AG08395 (cell line): Measurements from ENCODE around the gene JAG1.
"Not testable (repeated sequence)": the region's sequence is repeated elsewhere in the genome, so short reads cannot be mapped to it uniquely, and the experiment has no call there.

Experiments
- DNase-seq: peaks from one replicate; pipeline ENCODE4 v3.0.0; 2012; ENCODE audit warnings: mixed read lengths, low spot score

JAG1 gene

GRCh38 chr20:10637031-10637559, 36.7 kb downstream of the JAG1 start:
- DNase-seq, result no peak

- DNase-seq, result no peak
Measured at GRCh38 chr20:10636326-10636818, 37.4 kb downstream of the JAG1 start.

- DNase-seq, result no peak
Measured at GRCh38 chr20:10635476-10636208, 38.2 kb downstream of the JAG1 start.

GRCh38 chr20:10634683-10635411, 39.0 kb downstream of the JAG1 start:
- peak; percentile 43 for DNase-seq

GRCh38 chr20:10634211-10634610, 39.6 kb downstream of the JAG1 start:
- DNase-seq, result no peak

GRCh38 chr20:10633718-10634117, 40.1 kb downstream of the JAG1 start:
- DNase-seq, result no peak

GRCh38 chr20:10632721-10633509, 40.9 kb downstream of the JAG1 start:
- no peak for DNase-seq

GRCh38 chr20:10631126-10631525, 42.7 kb downstream of the JAG1 start:
- no peak for DNase-seq

GRCh38 chr20:10629946-10630650, 43.7 kb downstream of the JAG1 start:
- DNase-seq, result no peak

GRCh38 chr20:10626896-10627295, 46.9 kb downstream of the JAG1 start:
- DNase-seq, result no peak

- no peak for DNase-seq
Measured at GRCh38 chr20:10625641-10626040, 48.2 kb downstream of the JAG1 start.

- peak; percentile 74 for DNase-seq
Measured at GRCh38 chr20:10622657-10623418, 51.0 kb downstream of the JAG1 start.

- DNase-seq, result no peak
Measured at GRCh38 chr20:10621149-10621548, 52.6 kb downstream of the JAG1 start.

- peak; percentile 84 for DNase-seq
Measured at GRCh38 chr20:10619427-10619826, 54.4 kb downstream of the JAG1 start.

GRCh38 chr20:10618611-10619245, 55.1 kb downstream of the JAG1 start:
- DNase-seq, result no peak

GRCh38 chr20:10617549-10618133, 56.2 kb downstream of the JAG1 start:
- not testable (repeated sequence) for DNase-seq

- DNase-seq, result no peak
Measured at GRCh38 chr20:10616212-10616611, 57.6 kb downstream of the JAG1 start.

GRCh38 chr20:10613911-10614310, 59.9 kb downstream of the JAG1 start:
- no peak for DNase-seq

- not testable (repeated sequence) for DNase-seq
Measured at GRCh38 chr20:10613426-10613825, 60.4 kb downstream of the JAG1 start.

- DNase-seq, result peak; percentile 39
Measured at GRCh38 chr20:10611357-10611756, 62.4 kb downstream of the JAG1 start.
